HCT116 (cell line): ENCODE measurements around the gene SACM1L. TPM values are rescaled to one million over a fixed set of nuclear protein-coding genes. Genes with fewer than 3 reads are reported as not detected.

Experiments
- ATAC-seq: fragments of 200-7000 bp; cut with Tn5 transposase; 2 replicates; pipeline ENCODE4 v1.9.1; 2020; ENCODE audit warnings: mild to moderate bottlenecking, moderate library complexity
- BruUV-seq: library from RNA; stranded (reverse); fragments of 400-500 nt; replicated peaks from 2 replicates; lab custom pipeline; 2021; lab: Mats Ljungman, UMichigan
- CTCF ChIA-PET: fragments of 300-600 bp; sonication (Branson Sonifier 250); formaldehyde crosslinking; loops from one replicate; lab custom pipeline; 2021; ENCODE audit warnings: antibody characterized with exemption; lab: Charles Lee
- POLR2A ChIA-PET: fragments of 300-600, 350-600 bp; sonication (Branson Sonifier 250); formaldehyde crosslinking; loops from one replicate; lab custom pipeline; 2021; ENCODE audit warnings: antibody characterized with exemption; lab: Charles Lee
- RAD21 ChIA-PET, 2 experiments: fragments of 300-600 bp; sonication (Branson Sonifier 250); formaldehyde crosslinking; loops; one replicate each; lab custom pipeline; 2023; ENCODE audit warnings: low total read pairs in 2 of 2; ENCODE audit not compliant: uncharacterized antibody in 2 of 2, unreplicated experiment in 2 of 2, low non-redundant PET in 1 of 2; lab: Charles Lee
- DNase-seq: peaks from one replicate; pipeline ENCODE4 v3.0.0-alpha.2; 2010; ENCODE audit warnings: low read depth, low spot score
- H2AFZ ChIP-seq: fragments of 200-600 bp; shearing (Covaris generic), sonication (generic); 2 replicates; pipeline ENCODE4 v1.6.1; 2017; ENCODE audit warnings: low read depth, mixed run types, mixed read lengths, antibody characterized with exemption, low read length; ENCODE audit not compliant: poor library complexity, severe bottlenecking
- H3K27ac ChIP-seq: 2 replicates; pipeline ENCODE4 v1.5.1; 2012; ENCODE audit warnings: low read depth, low read length
- H3K27me3 ChIP-seq: fragments of 200-600 bp; sonication (generic); 2 replicates; pipeline ENCODE4 v1.6.1; 2016; ENCODE audit warnings: mixed run types, low read length, mixed read lengths; ENCODE audit not compliant: insufficient read depth
- H3K36me3 ChIP-seq, 2 experiments: fragments of 200-500 bp in 1 of 2; fragments of 200-600 bp in 1 of 2; sonication (Bioruptor generic) in 1 of 2; sonication (generic) in 1 of 2; 2 replicates each; pipeline versions ENCODE4 v1.5.1 to v1.6.1; 2014 to 2016; ENCODE audit warnings: low read length in 2 of 2, inconsistent platforms in 1 of 2, mixed read lengths in 1 of 2, mixed run types in 1 of 2; ENCODE audit not compliant: insufficient read depth in 2 of 2, control insufficient read depth in 1 of 2
- H3K4me1 ChIP-seq, 2 experiments: fragments of 200-600 bp in 1 of 2; sonication (generic) in 1 of 2; 2 replicates each; pipeline versions ENCODE4 v1.5.1 to v1.6.1; 2012 to 2017; ENCODE audit warnings: low read length in 2 of 2, inconsistent platforms in 1 of 2, mild to moderate bottlenecking in 1 of 2, mixed read lengths in 1 of 2, mixed run types in 1 of 2, moderate library complexity in 1 of 2; ENCODE audit not compliant: insufficient read depth in 2 of 2, control insufficient read depth in 1 of 2
- H3K4me2 ChIP-seq: fragments of 200-600 bp; sonication (generic); 2 replicates; pipeline ENCODE4 v1.6.1; 2017; ENCODE audit warnings: mixed run types, low read length, mixed read lengths
- H3K4me3 ChIP-seq, 2 experiments: fragments of 200-600 bp in 1 of 2; sonication (generic) in 1 of 2; replicated peaks in 1 of 2; 2 replicates each; pipeline ENCODE4 v1.5.1; 2011 to 2016; ENCODE audit warnings: low read length in 2 of 2, control low read depth in 1 of 2, low read depth in 1 of 2, mild to moderate bottlenecking in 1 of 2, mixed read lengths in 1 of 2, mixed run types in 1 of 2
- H3K79me2 ChIP-seq: fragments of 200-600 bp; sonication (generic); 2 replicates; pipeline ENCODE4 v1.6.1; 2017; ENCODE audit warnings: mild to moderate bottlenecking, mixed run types, low read length, moderate library complexity, mixed read lengths; ENCODE audit not compliant: insufficient read depth
- H3K9ac ChIP-seq: fragments of 200-600 bp; sonication (generic); 2 replicates; pipeline ENCODE4 v1.6.1; 2016; ENCODE audit warnings: low read length, mixed read lengths
- H3K9me2 ChIP-seq: fragments of 200-600 bp; sonication (generic), shearing (Covaris generic); 2 replicates; pipeline ENCODE4 v1.6.1; 2017; ENCODE audit warnings: mixed run types, mild to moderate bottlenecking, moderate library complexity; ENCODE audit not compliant: insufficient read depth
- H3K9me3 ChIP-seq, 2 experiments: fragments of 200-500 bp in 1 of 2; fragments of 200-600 bp in 1 of 2; sonication (Bioruptor generic) in 1 of 2; sonication (generic) in 1 of 2; 2 replicates each; pipeline ENCODE4 v1.6.1; 2014 to 2017; ENCODE audit warnings: low read length in 2 of 2, mixed read lengths in 2 of 2, inconsistent platforms in 1 of 2, low read depth in 1 of 2, mild to moderate bottlenecking in 1 of 2, mixed run types in 1 of 2, moderate library complexity in 1 of 2; ENCODE audit not compliant: control insufficient read depth in 1 of 2, insufficient read depth in 1 of 2
- H4K20me1 ChIP-seq: fragments of 200-600 bp; sonication (generic), shearing (Covaris generic); 2 replicates; pipeline ENCODE4 v1.6.1; 2017; ENCODE audit warnings: mixed run types, mild to moderate bottlenecking, moderate library complexity; ENCODE audit not compliant: insufficient read depth
- ATF3 ChIP-seq: IDR thresholded peaks from 2 replicates; pipeline ENCODE4 v1.6.1; 2012
- CBX3 ChIP-seq: IDR thresholded peaks from 2 replicates; pipeline ENCODE4 v1.6.1; 2012; ENCODE audit warnings: low read depth
- EZH2 ChIP-seq: fragments of 200-600 bp; sonication (generic); IDR thresholded peaks from 2 replicates; pipeline ENCODE4 v1.6.1; 2017; ENCODE audit warnings: antibody characterized with exemption, mixed run types
- RAD21 ChIP-seq: IDR thresholded peaks from 2 replicates; pipeline ENCODE4 v1.6.1; 2012; ENCODE audit warnings: low read depth, mild to moderate bottlenecking
- SIN3A ChIP-seq: IDR thresholded peaks from 2 replicates; pipeline ENCODE4 v1.6.1; 2012; ENCODE audit warnings: low read depth
- YY1 ChIP-seq: IDR thresholded peaks from 2 replicates; pipeline ENCODE4 v1.6.1; 2011; ENCODE audit warnings: low read length, low read depth, moderate library complexity, mild to moderate bottlenecking; ENCODE audit not compliant: insufficient replicate concordance; ENCODE audit errors: extremely low read depth
- ZFX ChIP-seq: fragments of 450-650 bp; IDR thresholded peaks from 2 replicates; pipeline ENCODE4 v1.6.1; 2017
- intact Hi-C: fragments of 100-400 bp; cut with micrococcal nuclease; formaldehyde crosslinking; loops from 2 replicates; pipeline ENCODE4 v1.10.0; 2022
- total RNA-seq: library from RNA; stranded (reverse); gene quantifications from one replicate; pipeline ENCODE4 v1.2.1, GENCODE V29; 2021; ENCODE audit not compliant: unreplicated experiment
- TF ChIP-seq, protein P1 (sequence below): IDR thresholded peaks from 2 replicates; pipeline ENCODE4 v1.6.1; 2011; ENCODE audit warnings: mild to moderate bottlenecking, low read length, moderate library complexity; ENCODE audit not compliant: insufficient replicate concordance; ENCODE audit errors: extremely low read depth
- TF ChIP-seq, protein P2 (sequence below), 3 experiments: fragments of 200-600 bp in 1 of 3; sonication (generic) in 1 of 3; IDR thresholded peaks in 2 of 3; conservative IDR thresholded peaks in 1 of 3; 2 replicates each; pipeline ENCODE4 v1.5.1; 2012 to 2017; ENCODE audit warnings: low read depth in 2 of 3, low read length in 2 of 3, antibody characterized with exemption in 1 of 3, borderline replicate concordance in 1 of 3, control low read depth in 1 of 3, mild to moderate bottlenecking in 1 of 3, mixed read lengths in 1 of 3, mixed run types in 1 of 3, moderate library complexity in 1 of 3; ENCODE audit not compliant: insufficient read depth in 1 of 3
- TF ChIP-seq, protein P3 (sequence below): IDR thresholded peaks from 2 replicates; pipeline ENCODE4 v1.6.1; 2012

Gene SACM1L
- total RNA-seq, 1 experiment from 2014 or later: 27.3 TPM

DNA sequence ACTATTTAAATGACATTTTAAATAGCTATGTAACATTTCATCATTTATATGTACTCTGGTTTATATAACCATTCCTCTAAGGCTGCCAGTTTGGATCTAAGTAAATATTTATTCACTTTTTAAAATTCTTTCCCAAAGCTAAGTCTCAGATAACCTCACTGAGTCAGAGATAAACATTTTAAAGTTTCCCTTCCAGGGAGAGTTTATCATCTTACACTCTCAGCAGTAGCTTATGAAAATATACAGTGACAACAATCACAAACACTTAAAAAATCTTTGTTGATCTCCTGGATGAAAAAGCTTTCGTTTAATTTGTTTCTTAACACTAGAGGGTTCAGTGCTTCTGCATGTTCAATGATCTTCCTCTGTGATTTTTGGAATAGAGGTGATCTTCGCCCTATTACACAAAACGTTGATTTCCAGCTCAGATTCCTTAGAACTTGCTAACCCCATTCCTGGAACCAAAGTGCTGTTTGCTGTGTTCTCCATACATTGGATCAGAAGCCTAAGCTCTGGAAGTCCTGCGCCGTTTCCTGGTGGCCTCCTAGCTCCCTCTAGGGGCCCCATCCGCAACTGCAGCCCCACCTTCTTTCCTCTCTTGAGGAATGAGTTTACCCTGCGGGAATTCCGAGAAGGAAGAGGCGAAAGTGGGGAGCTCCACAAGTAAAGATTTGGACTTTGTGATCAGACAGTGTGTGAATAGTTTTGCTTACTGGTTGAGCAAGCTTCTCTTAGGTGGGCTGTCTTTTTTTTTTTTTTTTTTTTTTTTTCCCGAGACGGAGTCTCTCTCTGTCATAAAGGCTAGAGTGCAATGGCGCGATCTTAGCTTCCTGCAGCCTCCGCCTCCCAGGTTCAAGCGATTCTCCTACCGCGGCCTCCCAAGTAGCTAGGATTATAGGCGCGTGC lies 29.3 kb upstream of the SACM1L start:
- H2AFZ ChIP-seq: no peak overlapping the region
- BruUV-seq: no TSS peak
- H3K9me3 ChIP-seq: no peaks in the 10 kb centered on the region
- RAD21 ChIA-PET: interaction anchor here (0.7 to 0.8 kb wide), 2 partner anchors 112 to 148 kb away, joined by 4 to 7 read pairs; no protein-coding TSS in a partner anchor
- CTCF ChIA-PET: interaction anchor here (0.5 to 2.4 kb wide), 28 partner anchors 10 to 898 kb away, joined by 3 to 22 read pairs (median 4); partner anchors contain the start of gene TMEM158
- peak; percentile 41 for DNase-seq
- intact Hi-C loops: no loop called here
- H3K4me3 ChIP-seq: no peak overlapping the region
- peaks cover 10% of the 10 kb centered on the region; the same call in 1 of the 2 replicates for H4K20me1 ChIP-seq
- no peak overlapping the region for H3K27ac ChIP-seq
- peaks cover 2 to 21% of the 10 kb centered on the region in 2 experiments; a peak in 3 of 4 replicates for H3K4me1 ChIP-seq
- H3K9me2 ChIP-seq: no peaks in the 10 kb centered on the region
- POLR2A ChIA-PET: interaction anchor here (0.7 kb wide), 1 partner anchor 627 kb away, joined by 4 read pairs; no protein-coding TSS in a partner anchor
- H3K36me3 ChIP-seq: no peaks in the 10 kb centered on the region
- H3K79me2 ChIP-seq: peaks cover 60% of the 10 kb centered on the region
- peak; percentile 75 for ATAC-seq
- H3K27me3 ChIP-seq: no peaks in the 10 kb centered on the region
- no peak overlapping the region for H3K9ac ChIP-seq
- TF ChIP-seq, protein P1, sequence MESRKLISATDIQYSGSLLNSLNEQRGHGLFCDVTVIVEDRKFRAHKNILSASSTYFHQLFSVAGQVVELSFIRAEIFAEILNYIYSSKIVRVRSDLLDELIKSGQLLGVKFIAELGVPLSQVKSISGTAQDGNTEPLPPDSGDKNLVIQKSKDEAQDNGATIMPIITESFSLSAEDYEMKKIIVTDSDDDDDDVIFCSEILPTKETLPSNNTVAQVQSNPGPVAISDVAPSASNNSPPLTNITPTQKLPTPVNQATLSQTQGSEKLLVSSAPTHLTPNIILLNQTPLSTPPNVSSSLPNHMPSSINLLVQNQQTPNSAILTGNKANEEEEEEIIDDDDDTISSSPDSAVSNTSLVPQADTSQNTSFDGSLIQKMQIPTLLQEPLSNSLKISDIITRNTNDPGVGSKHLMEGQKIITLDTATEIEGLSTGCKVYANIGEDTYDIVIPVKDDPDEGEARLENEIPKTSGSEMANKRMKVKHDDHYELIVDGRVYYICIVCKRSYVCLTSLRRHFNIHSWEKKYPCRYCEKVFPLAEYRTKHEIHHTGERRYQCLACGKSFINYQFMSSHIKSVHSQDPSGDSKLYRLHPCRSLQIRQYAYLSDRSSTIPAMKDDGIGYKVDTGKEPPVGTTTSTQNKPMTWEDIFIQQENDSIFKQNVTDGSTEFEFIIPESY: no peak
- no peak for TF ChIP-seq ZFX
- TF ChIP-seq YY1: no peak
- TF ChIP-seq, protein P2, sequence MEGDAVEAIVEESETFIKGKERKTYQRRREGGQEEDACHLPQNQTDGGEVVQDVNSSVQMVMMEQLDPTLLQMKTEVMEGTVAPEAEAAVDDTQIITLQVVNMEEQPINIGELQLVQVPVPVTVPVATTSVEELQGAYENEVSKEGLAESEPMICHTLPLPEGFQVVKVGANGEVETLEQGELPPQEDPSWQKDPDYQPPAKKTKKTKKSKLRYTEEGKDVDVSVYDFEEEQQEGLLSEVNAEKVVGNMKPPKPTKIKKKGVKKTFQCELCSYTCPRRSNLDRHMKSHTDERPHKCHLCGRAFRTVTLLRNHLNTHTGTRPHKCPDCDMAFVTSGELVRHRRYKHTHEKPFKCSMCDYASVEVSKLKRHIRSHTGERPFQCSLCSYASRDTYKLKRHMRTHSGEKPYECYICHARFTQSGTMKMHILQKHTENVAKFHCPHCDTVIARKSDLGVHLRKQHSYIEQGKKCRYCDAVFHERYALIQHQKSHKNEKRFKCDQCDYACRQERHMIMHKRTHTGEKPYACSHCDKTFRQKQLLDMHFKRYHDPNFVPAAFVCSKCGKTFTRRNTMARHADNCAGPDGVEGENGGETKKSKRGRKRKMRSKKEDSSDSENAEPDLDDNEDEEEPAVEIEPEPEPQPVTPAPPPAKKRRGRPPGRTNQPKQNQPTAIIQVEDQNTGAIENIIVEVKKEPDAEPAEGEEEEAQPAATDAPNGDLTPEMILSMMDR (IDR thresholded peaks at IDR 0.05 in 2 of 3, conservative IDR thresholded peaks at IDR 0.05 in 1 of 3; ENCODE audit: borderline replicate concordance in 1 of 3, insufficient read depth in 1 of 3, low read depth in 2 of 3, low read length in 2 of 3): peak; percentile 63 to 99 (median 93)
- TF ChIP-seq ATF3: no peak
- peak; percentile 67 for TF ChIP-seq RAD21
- TF ChIP-seq, protein P3, sequence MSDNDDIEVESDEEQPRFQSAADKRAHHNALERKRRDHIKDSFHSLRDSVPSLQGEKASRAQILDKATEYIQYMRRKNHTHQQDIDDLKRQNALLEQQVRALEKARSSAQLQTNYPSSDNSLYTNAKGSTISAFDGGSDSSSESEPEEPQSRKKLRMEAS: no peak
- TF ChIP-seq SIN3A: no peak
- 0 out of 2 replicates have a peak, but pooled peaks have one; percentile 30 for TF ChIP-seq CBX3
- TF ChIP-seq EZH2: no peak
- H3K4me2 ChIP-seq: no peak overlapping the region
